GM21526 (cell line): ENCODE measurements around the gene FAM83D.
"Not testable (repeated sequence)": the region's sequence is repeated elsewhere in the genome, so short reads cannot be mapped to it uniquely, and the experiment has no call there.

Experiments used
- ATAC-seq: cut with Tn5 transposase; IDR thresholded peaks from one replicate; pipeline ENCODE4 v1.9.1; 2021; ENCODE audit warnings: moderate library complexity; ENCODE audit not compliant: unreplicated experiment, low FRiP score

The FAM83D gene

GRCh38 chr20:38996866-38997265 is 70.6 kb downstream of the FAM83D start:
- ATAC-seq, result not testable (repeated sequence)

GRCh38 chr20:38997622-38998021 is 71.4 kb downstream of the FAM83D start:
- ATAC-seq, result peak; percentile 87

- ATAC-seq, result no peak
Measured at GRCh38 chr20:38999217-38999616, 73.0 kb downstream of the FAM83D start.

- ATAC-seq, result no peak
Measured at GRCh38 chr20:38999965-39000910, 74.0 kb downstream of the FAM83D start.
